A549 (cell line): Measurements from ENCODE around the gene C19orf33. TPM values are rescaled to one million over a fixed set of nuclear protein-coding genes. Genes with fewer than 3 reads are reported as not detected.

Experiments used
- ATAC-seq, 2 experiments: fragments of 200-7000 bp in 1 of 2; fragments of >200 bp in 1 of 2; cut with Nextera tagmentation in 1 of 2; cut with Tn5 transposase in 1 of 2; 3 replicates each; pipeline versions ENCODE4 v1.8.0 to v1.9.1; 2018 to 2020; ENCODE audit warnings: mild to moderate bottlenecking in 1 of 2, moderate library complexity in 1 of 2
- CTCF ChIA-PET: fragments of 300-600 bp; sonication (Branson Sonifier 250); formaldehyde crosslinking; extraction: SDS; loops from one replicate; lab custom pipeline; 2021; ENCODE audit warnings: antibody characterized with exemption, inconsistent platforms; lab: Yijun Ruan, JAX
- POLR2A ChIA-PET: fragments of 350-600 bp; formaldehyde crosslinking; extraction: SDS; loops from one replicate; lab custom pipeline; 2021; ENCODE audit warnings: antibody characterized with exemption, inconsistent platforms; lab: Yijun Ruan, JAX
- DNase-seq, 2 experiments: peaks; one replicate each; pipeline versions ENCODE4 v3.0.0 to v3.0.0-alpha.2; 2011 to 2016; ENCODE audit warnings: low read depth in 1 of 2, low spot score in 1 of 2
- FAIRE-seq: peaks from 2 replicates; lab custom pipeline; 2011; peaks lifted over from hg19 to GRCh38; lab: Jason Lieb, UNC
- H3K27ac ChIP-seq, 2 experiments: fragments of >200 bp; sonication (Bioruptor Twin); formaldehyde crosslinking; 3 replicates each; pipeline ENCODE4 v1.5.1; 2016 to 2017
- H3K4me1 ChIP-seq: fragments of >200 bp; sonication (Bioruptor Twin); formaldehyde crosslinking; 3 replicates; pipeline ENCODE4 v1.6.1; 2016
- H3K4me2 ChIP-seq: fragments of >200 bp; sonication (Bioruptor Twin); formaldehyde crosslinking; 3 replicates; pipeline ENCODE4 v1.6.1; 2016
- H3K4me3 ChIP-seq: fragments of >200 bp; sonication (Bioruptor Twin); formaldehyde crosslinking; 3 replicates; pipeline ENCODE4 v1.5.1; 2016
- H3K9me3 ChIP-seq: fragments of >200 bp; sonication (Bioruptor Twin); formaldehyde crosslinking; 3 replicates; pipeline ENCODE4 v1.6.1; 2016
- CBX8 ChIP-seq: fragments of 200-600 bp; sonication (generic); IDR thresholded peaks from 2 replicates; pipeline ENCODE4 v1.6.1; 2016
- CHD2 ChIP-seq: fragments of 150-350 bp; IDR thresholded peaks from 2 replicates; pipeline ENCODE4 v1.6.1; 2014; ENCODE audit warnings: low read length; ENCODE audit not compliant: partially characterized antibody
- CHD4 ChIP-seq: fragments of 200-600 bp; sonication (generic); IDR thresholded peaks from 2 replicates; pipeline ENCODE4 v1.6.1; 2016; ENCODE audit warnings: antibody characterized with exemption, mild to moderate bottlenecking, borderline replicate concordance
- E2F6 ChIP-seq: IDR thresholded peaks from 2 replicates; pipeline ENCODE4 v1.6.1; 2012; ENCODE audit warnings: low read depth, borderline replicate concordance
- EHF ChIP-seq: fragments of 250-450 bp; sonication (Bioruptor Pico); IDR thresholded peaks from 2 replicates; pipeline ENCODE4 v1.5.0; 2020; ENCODE audit warnings: mild to moderate bottlenecking
- EHMT2 ChIP-seq: fragments of 200-600 bp; sonication (generic); IDR thresholded peaks from 2 replicates; pipeline ENCODE4 v1.6.1; 2016; ENCODE audit warnings: antibody characterized with exemption, low read depth, mild to moderate bottlenecking, moderate library complexity
- ESRRA ChIP-seq: fragments of 150-350 bp; IDR thresholded peaks from 2 replicates; pipeline ENCODE4 v1.6.1; 2014; ENCODE audit warnings: mild to moderate bottlenecking, low read length, borderline replicate concordance
- FOSB ChIP-seq: fragments of 250-450 bp; sonication (Bioruptor Pico); IDR thresholded peaks from 2 replicates; pipeline ENCODE4 v1.5.0; 2020; ENCODE audit warnings: mild to moderate bottlenecking, moderate library complexity
- GATA3 ChIP-seq: IDR thresholded peaks from 2 replicates; pipeline ENCODE4 v1.6.1; 2012; ENCODE audit warnings: borderline replicate concordance
- HDAC2 ChIP-seq: fragments of 200-600 bp; sonication (generic); IDR thresholded peaks from 2 replicates; pipeline ENCODE4 v1.6.1; 2016
- HMGXB4 ChIP-seq: fragments of 250-450 bp; sonication (Bioruptor Pico); IDR thresholded peaks from 2 replicates; pipeline ENCODE4 v1.5.0; 2021; ENCODE audit warnings: mild to moderate bottlenecking, moderate library complexity, borderline replicate concordance
- JUNB ChIP-seq: fragments of >200 bp; sonication (Bioruptor Twin); formaldehyde crosslinking; IDR thresholded peaks from 2 replicates; pipeline ENCODE4 v1.6.1; 2016
- MAX ChIP-seq: IDR thresholded peaks from 2 replicates; pipeline ENCODE4 v1.6.1; 2012
- MAZ ChIP-seq: fragments of 150-350 bp; IDR thresholded peaks from 2 replicates; pipeline ENCODE4 v1.6.1; 2014; ENCODE audit warnings: antibody characterized with exemption, low read depth, low read length, borderline replicate concordance
- NPAS2 ChIP-seq: fragments of 250-450 bp; sonication (Bioruptor Pico); IDR thresholded peaks from 2 replicates; pipeline ENCODE4 v1.8.0; 2022; ENCODE audit warnings: mild to moderate bottlenecking, moderate library complexity, borderline replicate concordance
- POLR2AphosphoS2 ChIP-seq: conservative IDR thresholded peaks from 2 replicates; pipeline ENCODE4 v1.6.1; 2012; ENCODE audit warnings: low read length, improper control_type of control experiment, inconsistent platforms
- RARB ChIP-seq: fragments of 250-450 bp; sonication (Bioruptor Pico); IDR thresholded peaks from 2 replicates; pipeline ENCODE4 v1.8.0; 2021; ENCODE audit warnings: mild to moderate bottlenecking, moderate library complexity
- RCOR1 ChIP-seq: fragments of 150-350 bp; IDR thresholded peaks from 2 replicates; pipeline ENCODE4 v1.6.1; 2014; ENCODE audit warnings: antibody characterized with exemption, low read length, low read depth
- REST ChIP-seq: fragments of 200-600 bp; sonication (generic); IDR thresholded peaks from 2 replicates; pipeline ENCODE4 v1.6.1; 2016; ENCODE audit warnings: antibody characterized with exemption, mild to moderate bottlenecking, moderate library complexity
- RFX5 ChIP-seq: fragments of 450-650 bp; IDR thresholded peaks from 2 replicates; pipeline ENCODE4 v1.7.1; 2014; ENCODE audit warnings: antibody characterized with exemption, mild to moderate bottlenecking, moderate library complexity
- RNF2 ChIP-seq: fragments of 200-600 bp; sonication (generic); IDR thresholded peaks from 2 replicates; pipeline ENCODE4 v1.6.1; 2016; ENCODE audit warnings: low read depth, mild to moderate bottlenecking, antibody characterized with exemption, moderate library complexity, borderline replicate concordance
- SREBF2 ChIP-seq: fragments of 450-650 bp; IDR thresholded peaks from 2 replicates; pipeline ENCODE4 v1.6.1; 2014; ENCODE audit warnings: mild to moderate bottlenecking, moderate library complexity
- TFCP2L1 ChIP-seq: fragments of 250-450 bp; sonication (Bioruptor Pico); IDR thresholded peaks from 2 replicates; pipeline ENCODE4 v1.5.0; 2021; ENCODE audit warnings: mild to moderate bottlenecking
- ZSCAN20 ChIP-seq: fragments of 250-450 bp; sonication (Bioruptor Pico); IDR thresholded peaks from 2 replicates; pipeline ENCODE4 v1.8.0; 2022; ENCODE audit warnings: mild to moderate bottlenecking, moderate library complexity
- WGBS: methylation state at CpG from one replicate; pipeline ENCODE4 v1.1.6; 2017; ENCODE audit errors: missing lambda C conversion rate; 5-methylcytosine and 5-hydroxymethylcytosine counted together
- polyA plus RNA-seq, 4 experiments: library from polyadenylated mRNA; depleted of rRNA in 3 of 4; stranded (reverse); fragments of >200 nt; fragmentation: RNase III in 1 of 4; extraction: RNeasy Plus Mini Kit Qiagen cat#74134 plus additional on column Dnase treatment in 1 of 4; gene quantifications; 2 replicates in 3 of 4; 3 replicates in 1 of 4; pipeline ENCODE4 v1.2.3, GENCODE V29; 2011 to 2017

C19orf33 gene
- polyA plus RNA-seq, 2 of the 4 experiments (the other 2 are of a cell fraction): 302 to 489 TPM

GRCh38 chr19:38351865-38352395, 47.9 kb downstream of the C19orf33 start:
- no peaks in the 10 kb centered on the region for H3K9me3 ChIP-seq
- DNase-seq (no peak), ATAC-seq (peak; percentile 61 to 64; a peak in 5 of 6 replicates), FAIRE-seq (peak; percentile 7)
- ChIA-PET CTCF (interaction anchor here (0.6 to 3.0 kb wide), 13 partner anchors 9 to 449 kb away, joined by 3 to 16 read pairs (median 4); partner anchors contain the start of genes CATSPERG and FAM98C), POLR2A (interaction anchor here (0.9 to 2.1 kb wide), 2 partner anchors 10 to 22 kb away, joined by 4 to 7 read pairs; partner anchors contain the start of gene PSMD8)
- no peak overlapping the region for H3K4me3 ChIP-seq
- 46% methylated on average over 9 of the region's 9 CpGs for WGBS
- H3K4me1 ChIP-seq: no peaks in the 10 kb centered on the region
- TF ChIP-seq EHMT2: no peak
- no peak for TF ChIP-seq REST
- TF ChIP-seq RFX5: no peak
- TF ChIP-seq FOSB: no peak
- no peak for TF ChIP-seq POLR2AphosphoS2
- no peak for TF ChIP-seq SREBF2
- no peak for TF ChIP-seq GATA3
- TF ChIP-seq MAX: no peak
- TF ChIP-seq ESRRA: no peak
- no peak for TF ChIP-seq ZSCAN20 (CRISPR knock-in tag)
- no peak for TF ChIP-seq RARB (CRISPR knock-in tag)
- no peak for TF ChIP-seq RNF2
- TF ChIP-seq RCOR1: no peak
- no peak overlapping the region for H3K27ac ChIP-seq
- H3K4me2 ChIP-seq: no peak overlapping the region

- no peak overlapping the region for H3K4me3 ChIP-seq
- TF ChIP-seq NPAS2 (CRISPR knock-in tag) (no peak), RARB (CRISPR knock-in tag) (no peak), RNF2 (no peak), POLR2AphosphoS2 (no peak), MAZ (no peak), GATA3 (no peak), HDAC2 (no peak), TFCP2L1 (CRISPR knock-in tag) (no peak), HMGXB4 (no peak), CHD2 (no peak), REST (no peak), FOSB (no peak), JUNB (no peak), EHF (CRISPR knock-in tag) (no peak), CHD4 (no peak), CBX8 (no peak), E2F6 (no peak)
- TF ChIP-seq, all 56 proteins: peak for 0
- DNase-seq (no peak), FAIRE-seq (no peak), ATAC-seq (no peak)
- H3K9me3 ChIP-seq: no peaks in the 10 kb centered on the region
- H3K4me1 ChIP-seq: no peaks in the 10 kb centered on the region
- H3K27ac ChIP-seq: no peak overlapping the region
- ChIA-PET POLR2A (interaction anchor here (1.9 kb wide), 1 partner anchor 22 kb away, joined by 5 read pairs; the partner anchor contains the start of gene PSMD8), CTCF (interaction anchor here (0.9 to 2.0 kb wide), 11 partner anchors 8 to 450 kb away, joined by 3 to 8 read pairs (median 4); no protein-coding TSS in a partner anchor)
- 82% methylated on average over 8 of the region's 8 CpGs for WGBS
- H3K4me2 ChIP-seq: no peak overlapping the region
Observed at GRCh38 chr19:38352611-38353010, 48.6 kb downstream of the C19orf33 start.
